AG04450 (cell line): ENCODE results near the gene IGFN1. TPM values are rescaled to one million over a fixed set of nuclear protein-coding genes. Genes with fewer than 3 reads are reported as not detected.

Experiments used
- CTCF ChIA-PET: fragments of 300-600, 350-600 bp; formaldehyde crosslinking; extraction: SDS; loops from one replicate; lab custom pipeline; 2022; ENCODE audit warnings: antibody characterized with exemption, inconsistent platforms; lab: Charles Lee
- POLR2A ChIA-PET: fragments of 350-600 bp; formaldehyde crosslinking; extraction: SDS; loops from one replicate; lab custom pipeline; 2021; ENCODE audit warnings: antibody characterized with exemption, inconsistent platforms; lab: Yijun Ruan, JAX
- DNase-seq: peaks from one replicate; pipeline ENCODE4 v3.0.0-alpha.2; 2011; ENCODE audit warnings: low read depth, low spot score
- H3K27ac ChIP-seq: one replicate; pipeline ENCODE4 v1.5.1; 2012; ENCODE audit warnings: low read depth, low read length, control low read depth
- H3K27me3 ChIP-seq: one replicate; pipeline ENCODE4 v1.6.0; 2012; ENCODE audit warnings: low read length; ENCODE audit not compliant: control insufficient read depth, insufficient read depth
- H3K4me3 ChIP-seq: 2 replicates; pipeline ENCODE4 v1.5.1; 2011; ENCODE audit warnings: mild to moderate bottlenecking, low read depth, low read length, control low read depth
- H3K9me3 ChIP-seq: 2 replicates; pipeline ENCODE4 v1.5.1; 2012; ENCODE audit warnings: low read length; ENCODE audit not compliant: control insufficient read depth, insufficient read depth
- CTCF ChIP-seq: IDR thresholded peaks from 2 replicates; pipeline ENCODE4 v1.5.1; 2011; ENCODE audit warnings: low read depth, low read length, control low read depth, inconsistent platforms
- polyA plus RNA-seq: library from polyadenylated mRNA; depleted of rRNA; stranded (reverse); fragments of >200 nt; gene quantifications from 2 replicates; pipeline ENCODE4 v1.2.3, GENCODE V29; 2011

Gene IGFN1
- polyA plus RNA-seq, 1 experiment, result not detected

GRCh38 chr1:201212461-201213055 is 21.9 kb downstream of the IGFN1 start:
- H3K27ac ChIP-seq, result no peak overlapping the region
- H3K9me3 ChIP-seq, result no peaks in the 10 kb centered on the region
- H3K4me3 ChIP-seq, result no peak overlapping the region
- DNase-seq, result no peak
- no peak for TF ChIP-seq CTCF
- POLR2A ChIA-PET, result no interaction called here
- peaks cover 49% of the 10 kb centered on the region for H3K27me3 ChIP-seq
- CTCF ChIA-PET, result no interaction called here

- ChIA-PET CTCF (no interaction called here), POLR2A (no interaction called here)
- no peak overlapping the region for H3K27ac ChIP-seq
- H3K27me3 ChIP-seq, result peaks cover 49% of the 10 kb centered on the region
- H3K4me3 ChIP-seq, result no peak overlapping the region
- H3K9me3 ChIP-seq, result no peaks in the 10 kb centered on the region
- DNase-seq, result no peak
- TF ChIP-seq CTCF, result no peak
These were observed 22.6 kb downstream of the IGFN1 start for GRCh38 chr1:201213106-201213770.

- ChIA-PET POLR2A (no interaction called here), CTCF (no interaction called here)
- H3K27me3 ChIP-seq, result peaks cover 47% of the 10 kb centered on the region
These were observed 23.3 kb downstream of the IGFN1 start for GRCh38 chr1:201213926-201214325.

GRCh38 chr1:201214461-201214860 is 23.8 kb downstream of the IGFN1 start:
- no peak for DNase-seq
- no peak overlapping the region for H3K4me3 ChIP-seq
- ChIA-PET POLR2A (no interaction called here), CTCF (no interaction called here)
- no peak for TF ChIP-seq CTCF
- no peak overlapping the region for H3K27ac ChIP-seq
- peaks cover 41% of the 10 kb centered on the region for H3K27me3 ChIP-seq
- no peaks in the 10 kb centered on the region for H3K9me3 ChIP-seq

More at GRCh38 chr1:201213926-201214325, 23.3 kb downstream of the IGFN1 start:
- TF ChIP-seq CTCF, result no peak
- DNase-seq, result no peak
- Histone ChIP-seq H3K27ac (no peak overlapping the region), H3K9me3 (no peaks in the 10 kb centered on the region), H3K4me3 (no peak overlapping the region)

GRCh38 chr1:201214886-201215285 is 24.3 kb downstream of the IGFN1 start:
- Histone ChIP-seq H3K27me3 (peaks cover 38% of the 10 kb centered on the region), H3K27ac (no peak overlapping the region), H3K9me3 (no peaks in the 10 kb centered on the region), H3K4me3 (no peak overlapping the region)
- DNase-seq, result no peak
- ChIA-PET POLR2A (no interaction called here), CTCF (no interaction called here)
- no peak for TF ChIP-seq CTCF
